Trophoblast cell (in vitro differentiated cells and primary cell): ENCODE results near the gene MND1.

Source experiments
- DNase-seq, 2 donors: peaks; one replicate each; pipeline ENCODE4 v3.0.0-alpha.2; 2016
- H2AFZ ChIP-seq: 2 replicates; pipeline ENCODE4 v1.6.1; 2013; ENCODE audit warnings: low read length, moderate library complexity, mild to moderate bottlenecking; ENCODE audit not compliant: insufficient read depth, poor library complexity
- H2AK5ac ChIP-seq: 2 replicates; pipeline ENCODE4 v1.6.1; 2013; ENCODE audit warnings: mild to moderate bottlenecking, low read length
- H2BK120ac ChIP-seq: 2 replicates; pipeline ENCODE4 v1.6.1; 2013; ENCODE audit warnings: low read length, mild to moderate bottlenecking, moderate library complexity; ENCODE audit not compliant: insufficient read depth, poor library complexity
- H2BK12ac ChIP-seq: 2 replicates; pipeline ENCODE4 v1.6.1; 2013; ENCODE audit warnings: mild to moderate bottlenecking, low read length, moderate library complexity
- H2BK5ac ChIP-seq: 2 replicates; pipeline ENCODE4 v1.6.1; 2013; ENCODE audit warnings: low read length, low read depth, moderate library complexity, mild to moderate bottlenecking; ENCODE audit not compliant: poor library complexity
- H3K14ac ChIP-seq: 2 replicates; pipeline ENCODE4 v1.6.1; 2013; ENCODE audit warnings: mild to moderate bottlenecking, low read length
- H3K18ac ChIP-seq: 2 replicates; pipeline ENCODE4 v1.6.1; 2013; ENCODE audit warnings: mild to moderate bottlenecking, low read length
- H3K23ac ChIP-seq: 2 replicates; pipeline ENCODE4 v1.6.1; 2013; ENCODE audit warnings: low read length
- H3K27ac ChIP-seq: 2 replicates; pipeline ENCODE4 v1.5.1; 2013; ENCODE audit warnings: low read depth, mild to moderate bottlenecking, inconsistent platforms, low read length, moderate library complexity
- H3K27me3 ChIP-seq: 2 replicates; pipeline ENCODE4 v1.6.1; 2013; ENCODE audit warnings: inconsistent platforms, mild to moderate bottlenecking, low read length, moderate library complexity; ENCODE audit not compliant: insufficient read depth
- H3K36me3 ChIP-seq, 2 experiments: 1 replicate in 1 of 2; 2 replicates in 1 of 2; pipeline ENCODE4 v1.6.1; 2013; ENCODE audit warnings: low read length in 2 of 2, mild to moderate bottlenecking in 2 of 2, moderate library complexity in 1 of 2; ENCODE audit not compliant: insufficient read depth in 2 of 2, control insufficient read depth in 1 of 2
- H3K4ac ChIP-seq: 2 replicates; pipeline ENCODE4 v1.6.1; 2013; ENCODE audit warnings: low read depth, mild to moderate bottlenecking, low read length, moderate library complexity
- H3K4me1 ChIP-seq, 2 experiments: 1 replicate in 1 of 2; 2 replicates in 1 of 2; pipeline ENCODE4 v1.6.1; 2013; ENCODE audit warnings: low read length in 2 of 2, mild to moderate bottlenecking in 2 of 2, moderate library complexity in 1 of 2; ENCODE audit not compliant: insufficient read depth in 2 of 2, control insufficient read depth in 1 of 2
- H3K4me2 ChIP-seq: 2 replicates; pipeline ENCODE4 v1.6.1; 2013; ENCODE audit warnings: inconsistent platforms, mild to moderate bottlenecking, low read length, moderate library complexity
- H3K4me3 ChIP-seq: 2 replicates; pipeline ENCODE4 v1.5.1; 2013; ENCODE audit warnings: mild to moderate bottlenecking, low read depth, low read length, inconsistent platforms
- H3K79me1 ChIP-seq: one replicate; pipeline ENCODE4 v1.6.1; 2013; ENCODE audit warnings: low read length
- H3K79me2 ChIP-seq: 2 replicates; pipeline ENCODE4 v1.6.1; 2013; ENCODE audit warnings: low read length, mild to moderate bottlenecking; ENCODE audit not compliant: control insufficient read depth, insufficient read depth, poor library complexity
- H3K9ac ChIP-seq: 2 replicates; pipeline ENCODE4 v1.6.1; 2013; ENCODE audit warnings: mild to moderate bottlenecking, low read length
- H3K9me3 ChIP-seq: 2 replicates; pipeline ENCODE4 v1.6.1; 2013; ENCODE audit warnings: low read depth, mild to moderate bottlenecking, control low read depth, inconsistent platforms, low read length; ENCODE audit not compliant: insufficient read depth
- H4K12ac ChIP-seq: 2 replicates; pipeline ENCODE4 v1.6.1; 2013; ENCODE audit warnings: low read depth, mild to moderate bottlenecking, low read length, moderate library complexity
- H4K8ac ChIP-seq: 2 replicates; pipeline ENCODE4 v1.6.1; 2013; ENCODE audit warnings: low read depth, mild to moderate bottlenecking, low read length, moderate library complexity
- H4K91ac ChIP-seq: one replicate; pipeline ENCODE4 v1.6.1; 2013; ENCODE audit warnings: low read depth, mild to moderate bottlenecking, low read length, moderate library complexity
- WGBS: extraction: QIAGEN DNeasy Blood & Tissue Kit; methylation state at CpG from one replicate; pipeline ENCODE4 v1.1.7; 2013; ENCODE audit warnings: missing lambda C conversion rate; ENCODE audit not compliant: insufficient read length, insufficient coverage; ENCODE audit errors: extremely low coverage; 5-methylcytosine and 5-hydroxymethylcytosine counted together

MND1 gene

GRCh38 chr4:153324046-153324445, 20.4 kb upstream of the MND1 start:
- Histone ChIP-seq H3K79me1 (no peaks in the 10 kb centered on the region), H3K18ac (no peak overlapping the region), H3K23ac (no peak overlapping the region), H3K4me2 (no peak overlapping the region), H4K12ac (no peak overlapping the region), H2AK5ac (no peak overlapping the region), H3K36me3 (no peaks in the 10 kb centered on the region), H3K4me1 (no peaks in the 10 kb centered on the region), H2BK12ac (no peak overlapping the region), H4K8ac (no peak overlapping the region), H3K9me3 (no peaks in the 10 kb centered on the region), H2AFZ (no peak overlapping the region), H2BK5ac (no peak overlapping the region), H3K27ac (no peak overlapping the region), H3K79me2 (no peaks in the 10 kb centered on the region), H3K27me3 (no peaks in the 10 kb centered on the region), H3K4me3 (no peak overlapping the region), H3K14ac (no peak overlapping the region), H3K9ac (no peak overlapping the region), H3K4ac (no peak overlapping the region), H4K91ac (no peak overlapping the region), H2BK120ac (no peak overlapping the region)
- WGBS, result no CpG with 5 or more reads among the region's 3 CpGs
- no peak for DNase-seq

DNA sequence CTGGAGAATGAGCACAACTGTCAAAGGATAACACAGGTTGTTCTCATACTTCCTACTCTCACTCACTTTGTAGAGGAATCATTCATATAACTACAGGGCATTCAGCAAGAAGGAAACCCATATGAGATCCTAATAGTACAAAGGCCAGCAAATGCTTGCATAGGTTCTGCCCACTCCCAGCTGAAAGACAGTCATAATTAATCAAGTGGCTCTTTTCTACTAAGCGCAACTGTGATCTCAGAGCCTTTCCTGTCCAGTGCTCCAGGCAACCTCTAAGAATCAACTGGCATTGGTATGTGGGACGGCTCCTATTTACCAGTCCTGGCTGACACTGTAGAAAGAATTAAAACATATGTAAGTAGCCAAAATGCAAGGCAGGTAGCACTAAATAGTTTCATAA, 18.9 kb upstream of the MND1 start:
- DNase-seq, result no peak
- Histone ChIP-seq H2AFZ (no peak overlapping the region), H2BK120ac (no peak overlapping the region), H3K23ac (no peak overlapping the region), H4K91ac (no peak overlapping the region), H3K27ac (no peak overlapping the region), H3K4ac (no peak overlapping the region), H2BK5ac (no peak overlapping the region), H3K27me3 (no peaks in the 10 kb centered on the region), H2BK12ac (no peak overlapping the region), H3K79me1 (no peaks in the 10 kb centered on the region), H3K4me1 (no peaks in the 10 kb centered on the region), H3K36me3 (no peaks in the 10 kb centered on the region), H3K4me2 (no peak overlapping the region), H3K9ac (no peak overlapping the region), H3K14ac (no peak overlapping the region), H3K18ac (no peak overlapping the region), H2AK5ac (no peak overlapping the region), H3K9me3 (no peaks in the 10 kb centered on the region), H3K4me3 (no peak overlapping the region), H4K12ac (no peak overlapping the region), H4K8ac (no peak overlapping the region), H3K79me2 (no peaks in the 10 kb centered on the region)
- WGBS, result no CpG with 5 or more reads among the region's 2 CpGs

- Histone ChIP-seq H2BK5ac (no peak overlapping the region), H3K4ac (no peak overlapping the region), H4K8ac (no peak overlapping the region), H2AFZ (no peak overlapping the region), H3K27ac (no peak overlapping the region), H3K4me3 (no peak overlapping the region), H3K36me3 (no peaks in the 10 kb centered on the region), H3K14ac (no peak overlapping the region), H4K12ac (no peak overlapping the region), H3K4me2 (no peak overlapping the region), H3K23ac (no peak overlapping the region), H3K9me3 (no peaks in the 10 kb centered on the region), H3K27me3 (no peaks in the 10 kb centered on the region), H4K91ac (no peak overlapping the region), H2BK12ac (no peak overlapping the region), H3K9ac (no peak overlapping the region), H3K4me1 (no peaks in the 10 kb centered on the region), H2AK5ac (no peak overlapping the region), H3K79me2 (no peaks in the 10 kb centered on the region), H3K18ac (no peak overlapping the region), H3K79me1 (no peaks in the 10 kb centered on the region), H2BK120ac (no peak overlapping the region)
- WGBS, result no CpG with 5 or more reads among the region's 11 CpGs
- DNase-seq, result no peak
Observed at GRCh38 chr4:153326513-153326912, 18.0 kb upstream of the MND1 start.

- Histone ChIP-seq H2BK5ac (no peak overlapping the region), H3K9me3 (no peaks in the 10 kb centered on the region), H4K91ac (no peak overlapping the region), H3K4ac (no peak overlapping the region), H3K36me3 (no peaks in the 10 kb centered on the region), H3K14ac (no peak overlapping the region), H3K23ac (no peak overlapping the region), H3K4me2 (no peak overlapping the region), H4K8ac (no peak overlapping the region), H3K27ac (no peak overlapping the region), H3K4me1 (no peaks in the 10 kb centered on the region), H4K12ac (no peak overlapping the region), H2BK12ac (no peak overlapping the region), H2AK5ac (no peak overlapping the region), H3K9ac (no peak overlapping the region), H2BK120ac (no peak overlapping the region), H3K4me3 (no peak overlapping the region), H3K79me1 (no peaks in the 10 kb centered on the region), H3K18ac (no peak overlapping the region), H3K79me2 (no peaks in the 10 kb centered on the region), H3K27me3 (no peaks in the 10 kb centered on the region), H2AFZ (no peak overlapping the region)
- no peak for DNase-seq
- WGBS, result no CpG with 5 or more reads among the region's 1 CpG
Observed at GRCh38 chr4:153327247-153327646, 17.2 kb upstream of the MND1 start.
